ENCODE data around the gene ANGPTL5.
A peak's percentile ranks its signal among the peaks of the same experiment; 100 is the strongest.
"Not testable (repeated sequence)": the region's sequence is repeated elsewhere in the genome, so short reads cannot be mapped to it uniquely, and the experiment has no call there.

ANGPTL5 gene

GRCh38 chr11:101862391-101863233 lies 53.7 kb downstream of the ANGPTL5 start:
- H3K4me3 ChIP-seq (ENCODE audit: low read length in 2 of 2) = no peak overlapping the region
- H2BK15ac ChIP-seq (ENCODE audit: low read length) = no peak overlapping the region
- H4K8ac ChIP-seq (ENCODE audit: low read depth, low read length) = no peak overlapping the region
- no peak overlapping the region for H3K27ac ChIP-seq (replicated peaks; ENCODE audit: low read length)
- no peak overlapping the region for H2AK5ac ChIP-seq (ENCODE audit: low read depth, low read length)
- no peak overlapping the region for H2BK12ac ChIP-seq (ENCODE audit: low read length)
- no peak overlapping the region for H4K91ac ChIP-seq (ENCODE audit: low read depth, low read length, poor library complexity)
- H3K79me1 ChIP-seq (ENCODE audit: low read depth, low read length) = no peaks in the 10 kb centered on the region
- WGBS, 2 donors (ENCODE audit: extremely low coverage in 2 of 2, insufficient read length in 2 of 2, insufficient replicate concordance in 1 of 2) = no CpG with 5 or more reads among the region's 5 CpGs
- H3K18ac ChIP-seq (ENCODE audit: low read length) = no peak overlapping the region
- no peaks in the 10 kb centered on the region for H3K4me1 ChIP-seq (ENCODE audit: control insufficient read depth in 2 of 2, insufficient read depth in 1 of 2, low read depth in 1 of 2, low read length in 2 of 2)
- H2BK120ac ChIP-seq (ENCODE audit: low read depth, low read length) = no peak overlapping the region
- H2BK5ac ChIP-seq (ENCODE audit: low read length) = no peak overlapping the region
- H3K36me3 ChIP-seq (replicated peaks in 1 of 2; ENCODE audit: control insufficient read depth in 2 of 2, insufficient read depth in 2 of 2, low read length in 2 of 2) = no peaks in the 10 kb centered on the region
- no peak overlapping the region for H3K14ac ChIP-seq (ENCODE audit: low read length)
- H3K27me3 ChIP-seq (ENCODE audit: control insufficient read depth in 3 of 3, insufficient read depth in 3 of 3, low read depth in 1 of 3, low read length in 3 of 3) = no peaks in the 10 kb centered on the region
- H3K9me3 ChIP-seq (replicated peaks in 1 of 2; ENCODE audit: control insufficient read depth in 2 of 2, insufficient read depth in 1 of 2, low read depth in 1 of 2, low read length in 2 of 2) = no peaks in the 10 kb centered on the region
- H3K23ac ChIP-seq (ENCODE audit: low read depth, low read length, poor library complexity) = no peak overlapping the region
- peak; percentile 12 for DNase-seq (ENCODE audit: low spot score)
- no peak overlapping the region for H2AFZ ChIP-seq (ENCODE audit: low read length)
- H3K4ac ChIP-seq (ENCODE audit: low read length) = no peak overlapping the region
- H3K9ac ChIP-seq (ENCODE audit: low read depth, low read length, poor library complexity) = no peak overlapping the region
- no peak overlapping the region for H3K4me2 ChIP-seq (ENCODE audit: insufficient read depth, low read length, poor library complexity, severe bottlenecking)

GRCh38 chr11:101860696-101861427 lies 55.5 kb downstream of the ANGPTL5 start:
- no peaks in the 10 kb centered on the region for H3K79me1 ChIP-seq (ENCODE audit: low read depth, low read length)

GRCh38 chr11:101852260-101852659 lies 64.1 kb downstream of the ANGPTL5 start:
- H3K27me3 ChIP-seq (ENCODE audit: control insufficient read depth in 3 of 3, insufficient read depth in 3 of 3, low read depth in 1 of 3, low read length in 3 of 3); H2BK5ac ChIP-seq (ENCODE audit: low read length); H3K36me3 ChIP-seq (replicated peaks in 1 of 2; ENCODE audit: control insufficient read depth in 2 of 2, insufficient read depth in 2 of 2, low read length in 2 of 2); H2BK12ac ChIP-seq (ENCODE audit: low read length); H3K18ac ChIP-seq (ENCODE audit: low read length); H2AFZ ChIP-seq (ENCODE audit: low read length); H3K4me3 ChIP-seq (ENCODE audit: low read length in 2 of 2); H3K4ac ChIP-seq (ENCODE audit: low read length); H3K9ac ChIP-seq (ENCODE audit: low read depth, low read length, poor library complexity); H2BK120ac ChIP-seq (ENCODE audit: low read depth, low read length); H3K23ac ChIP-seq (ENCODE audit: low read depth, low read length, poor library complexity); H2BK15ac ChIP-seq (ENCODE audit: low read length); H2AK5ac ChIP-seq (ENCODE audit: low read depth, low read length); H4K91ac ChIP-seq (ENCODE audit: low read depth, low read length, poor library complexity); DNase-seq (ENCODE audit: low spot score); H3K4me2 ChIP-seq (ENCODE audit: insufficient read depth, low read length, poor library complexity, severe bottlenecking); H3K9me3 ChIP-seq (replicated peaks in 1 of 2; ENCODE audit: control insufficient read depth in 2 of 2, insufficient read depth in 1 of 2, low read depth in 1 of 2, low read length in 2 of 2); H3K14ac ChIP-seq (ENCODE audit: low read length); H3K4me1 ChIP-seq (ENCODE audit: control insufficient read depth in 2 of 2, insufficient read depth in 1 of 2, low read depth in 1 of 2, low read length in 2 of 2); H3K79me1 ChIP-seq (ENCODE audit: low read depth, low read length); H4K8ac ChIP-seq (ENCODE audit: low read depth, low read length); H3K27ac ChIP-seq (replicated peaks; ENCODE audit: low read length): not testable (repeated sequence)
- no CpG with 5 or more reads among the region's 11 CpGs for WGBS, 2 donors (ENCODE audit: extremely low coverage in 2 of 2, insufficient read length in 2 of 2, insufficient replicate concordance in 1 of 2)

More at GRCh38 chr11:101860696-101861427, 55.5 kb downstream of the ANGPTL5 start:
- Histone ChIP-seq H3K9ac (ENCODE audit: low read depth, low read length, poor library complexity) (no peak overlapping the region), H3K27me3 (ENCODE audit: control insufficient read depth in 3 of 3, insufficient read depth in 3 of 3, low read depth in 1 of 3, low read length in 3 of 3) (no peaks in the 10 kb centered on the region), H3K4ac (ENCODE audit: low read length) (no peak overlapping the region), H4K91ac (ENCODE audit: low read depth, low read length, poor library complexity) (no peak overlapping the region), H3K4me2 (ENCODE audit: insufficient read depth, low read length, poor library complexity, severe bottlenecking) (no peak overlapping the region), H3K14ac (ENCODE audit: low read length) (no peak overlapping the region), H2BK5ac (ENCODE audit: low read length) (no peak overlapping the region), H3K9me3 (replicated peaks in 1 of 2; ENCODE audit: control insufficient read depth in 2 of 2, insufficient read depth in 1 of 2, low read depth in 1 of 2, low read length in 2 of 2) (no peaks in the 10 kb centered on the region), H3K23ac (ENCODE audit: low read depth, low read length, poor library complexity) (no peak overlapping the region), H3K27ac (replicated peaks; ENCODE audit: low read length) (no peak overlapping the region), H2AK5ac (ENCODE audit: low read depth, low read length) (no peak overlapping the region), H4K8ac (ENCODE audit: low read depth, low read length) (no peak overlapping the region), H2AFZ (ENCODE audit: low read length) (no peak overlapping the region), H3K18ac (ENCODE audit: low read length) (no peak overlapping the region), H2BK15ac (ENCODE audit: low read length) (no peak overlapping the region), H3K4me1 (ENCODE audit: control insufficient read depth in 2 of 2, insufficient read depth in 1 of 2, low read depth in 1 of 2, low read length in 2 of 2) (no peaks in the 10 kb centered on the region), H2BK12ac (ENCODE audit: low read length) (no peak overlapping the region), H3K4me3 (ENCODE audit: low read length in 2 of 2) (no peak overlapping the region), H3K36me3 (replicated peaks in 1 of 2; ENCODE audit: control insufficient read depth in 2 of 2, insufficient read depth in 2 of 2, low read length in 2 of 2) (no peaks in the 10 kb centered on the region), H2BK120ac (ENCODE audit: low read depth, low read length) (no peak overlapping the region)
- peak; percentile 45 for DNase-seq (ENCODE audit: low spot score)
- WGBS, 2 donors (ENCODE audit: extremely low coverage in 2 of 2, insufficient read length in 2 of 2, insufficient replicate concordance in 1 of 2) = no CpG with 5 or more reads among the region's 9 CpGs

GRCh38 chr11:101848262-101848661 lies 68.1 kb downstream of the ANGPTL5 start:
- Histone ChIP-seq H3K23ac (ENCODE audit: low read depth, low read length, poor library complexity) (no peak overlapping the region), H2BK15ac (ENCODE audit: low read length) (no peak overlapping the region), H3K36me3 (replicated peaks in 1 of 2; ENCODE audit: control insufficient read depth in 2 of 2, insufficient read depth in 2 of 2, low read length in 2 of 2) (no peaks in the 10 kb centered on the region), H3K27me3 (ENCODE audit: control insufficient read depth in 3 of 3, insufficient read depth in 3 of 3, low read depth in 1 of 3, low read length in 3 of 3) (no peaks in the 10 kb centered on the region), H3K9ac (ENCODE audit: low read depth, low read length, poor library complexity) (no peak overlapping the region), H2BK120ac (ENCODE audit: low read depth, low read length) (no peak overlapping the region), H2AK5ac (ENCODE audit: low read depth, low read length) (no peak overlapping the region), H2BK5ac (ENCODE audit: low read length) (no peak overlapping the region), H3K14ac (ENCODE audit: low read length) (no peak overlapping the region), H3K79me1 (ENCODE audit: low read depth, low read length) (no peaks in the 10 kb centered on the region), H3K4me1 (ENCODE audit: control insufficient read depth in 2 of 2, insufficient read depth in 1 of 2, low read depth in 1 of 2, low read length in 2 of 2) (no peaks in the 10 kb centered on the region), H2BK12ac (ENCODE audit: low read length) (no peak overlapping the region), H4K91ac (ENCODE audit: low read depth, low read length, poor library complexity) (no peak overlapping the region), H3K27ac (replicated peaks; ENCODE audit: low read length) (no peak overlapping the region), H3K4me3 (ENCODE audit: low read length in 2 of 2) (no peak overlapping the region), H3K9me3 (replicated peaks in 1 of 2; ENCODE audit: control insufficient read depth in 2 of 2, insufficient read depth in 1 of 2, low read depth in 1 of 2, low read length in 2 of 2) (no peaks in the 10 kb centered on the region), H3K18ac (ENCODE audit: low read length) (no peak overlapping the region), H4K8ac (ENCODE audit: low read depth, low read length) (no peak overlapping the region), H3K4me2 (ENCODE audit: insufficient read depth, low read length, poor library complexity, severe bottlenecking) (no peak overlapping the region), H2AFZ (ENCODE audit: low read length) (no peak overlapping the region), H3K4ac (ENCODE audit: low read length) (no peak overlapping the region)
- no CpG with 5 or more reads among the region's 2 CpGs for WGBS, 2 donors (ENCODE audit: extremely low coverage in 2 of 2, insufficient read length in 2 of 2, insufficient replicate concordance in 1 of 2)
- DNase-seq (ENCODE audit: low spot score) = no peak
